GM12892 (cell line): ENCODE data around the gene PLBD1.

Experiments used
- DNase-seq: peaks from one replicate; pipeline ENCODE4 v3.0.0; 2011; ENCODE audit not compliant: insufficient read length
- FAIRE-seq: peaks from 2 replicates; lab custom pipeline; 2011; peaks lifted over from hg19 to GRCh38; lab: Jason Lieb, UNC
- POLR2A ChIP-seq: IDR thresholded peaks from 2 replicates; pipeline ENCODE4 v1.6.1; 2011; ENCODE audit warnings: low read depth, low read length, control low read depth
- POLR2AphosphoS5 ChIP-seq: IDR thresholded peaks from 2 replicates; pipeline ENCODE4 v1.6.1; 2011; ENCODE audit warnings: low read depth, low read length, control low read depth
- TAF1 ChIP-seq: IDR thresholded peaks from 2 replicates; pipeline ENCODE4 v1.6.1; 2011; ENCODE audit warnings: low read depth, mild to moderate bottlenecking, control low read depth, low read length, borderline replicate concordance

Gene PLBD1

DNA sequence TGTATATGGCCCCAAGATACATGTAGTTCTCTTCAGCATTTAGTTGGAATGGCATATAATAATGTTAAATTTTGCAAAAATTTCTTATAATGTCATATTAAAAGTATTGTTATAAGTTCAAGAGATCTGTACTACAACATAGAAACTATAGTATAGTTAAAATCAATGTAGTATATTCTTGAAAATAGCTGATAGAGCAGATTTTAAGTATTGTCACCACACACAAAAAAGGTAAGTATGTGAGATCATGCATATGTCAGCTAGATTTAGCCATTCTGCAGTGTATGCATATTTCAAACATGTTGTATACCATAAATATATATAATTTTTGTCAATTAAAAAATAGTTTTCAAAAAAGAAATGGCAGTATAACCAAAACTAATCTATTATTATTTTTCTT lies 86.5 kb downstream of the PLBD1 start:
- FAIRE-seq, result no peak
- TF ChIP-seq POLR2A (no peak), POLR2AphosphoS5 (no peak), TAF1 (no peak)
- DNase-seq, result no peak

DNA sequence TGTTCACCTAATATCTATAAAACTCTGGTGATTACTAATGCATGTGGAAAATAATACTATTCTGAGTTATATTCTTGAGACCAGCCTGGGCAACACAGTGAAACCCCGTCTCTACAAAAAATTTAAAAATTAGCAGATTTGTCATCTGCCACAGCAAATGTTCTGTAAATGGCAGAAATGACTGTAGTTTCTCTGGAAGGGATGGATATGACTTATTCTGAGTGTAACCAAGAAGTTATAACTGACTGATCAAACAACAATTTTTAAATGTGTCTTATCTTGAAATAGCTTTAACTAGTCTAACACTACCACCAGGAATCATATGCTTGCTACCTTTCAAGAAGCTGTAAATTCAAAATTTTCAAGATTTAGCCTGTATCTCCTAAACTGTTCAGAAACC lies 88.7 kb downstream of the PLBD1 start:
- no peak for FAIRE-seq
- TF ChIP-seq POLR2A (no peak), TAF1 (no peak), POLR2AphosphoS5 (no peak)
- DNase-seq, result no peak

DNA sequence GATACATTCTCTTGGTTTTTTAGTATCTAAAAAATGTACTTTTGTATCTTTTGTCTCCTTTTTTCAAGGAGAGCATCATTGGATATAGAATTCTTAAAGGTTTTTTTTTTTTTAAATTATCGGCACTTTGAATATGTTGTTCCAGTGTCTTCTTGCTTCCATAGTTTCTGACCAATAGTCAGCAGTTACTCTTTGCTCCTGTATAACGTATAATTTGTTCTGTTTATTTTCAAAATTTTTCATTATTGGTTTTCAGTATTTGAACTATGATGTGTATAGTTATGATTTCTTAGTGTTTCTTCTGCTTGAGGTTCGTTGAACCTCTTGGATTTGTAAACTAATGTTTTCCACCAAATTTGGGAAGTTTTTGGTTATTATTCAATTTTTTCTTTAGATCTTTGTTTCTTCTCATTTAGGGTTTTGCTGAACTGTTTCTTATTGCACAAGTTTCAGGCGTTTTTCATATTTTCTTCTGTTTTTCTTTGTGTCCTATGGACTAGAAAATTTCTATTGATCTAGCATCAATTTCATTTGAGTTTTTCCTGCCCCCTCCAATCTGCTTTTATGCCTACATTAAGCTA lies 93.9 kb downstream of the PLBD1 start:
- FAIRE-seq (no peak), DNase-seq (no peak)
- TF ChIP-seq TAF1, result no peak
- TF ChIP-seq POLR2A, result no peak
- TF ChIP-seq POLR2AphosphoS5, result no peak

DNA sequence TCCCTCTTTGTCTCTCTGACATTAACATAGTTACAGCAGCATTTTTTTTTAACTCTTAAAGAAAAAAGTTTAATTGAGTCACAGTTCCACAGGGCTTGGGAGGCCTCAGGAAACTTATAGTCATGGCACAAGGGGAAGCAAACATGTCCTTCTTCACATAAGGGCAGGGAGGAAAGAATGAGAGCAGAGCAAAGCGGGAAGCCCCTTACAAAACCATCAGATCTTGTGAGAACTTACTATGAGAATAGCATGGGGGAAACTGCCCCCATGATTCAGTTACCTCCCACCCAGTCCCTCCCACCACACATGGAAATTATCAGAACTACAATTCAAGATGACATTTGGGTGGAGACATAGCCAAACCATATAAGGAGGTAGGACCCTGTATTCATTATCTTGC lies 96.2 kb downstream of the PLBD1 start:
- TF ChIP-seq POLR2AphosphoS5, result no peak
- TF ChIP-seq TAF1, result no peak
- no peak for FAIRE-seq
- no peak for DNase-seq

DNA sequence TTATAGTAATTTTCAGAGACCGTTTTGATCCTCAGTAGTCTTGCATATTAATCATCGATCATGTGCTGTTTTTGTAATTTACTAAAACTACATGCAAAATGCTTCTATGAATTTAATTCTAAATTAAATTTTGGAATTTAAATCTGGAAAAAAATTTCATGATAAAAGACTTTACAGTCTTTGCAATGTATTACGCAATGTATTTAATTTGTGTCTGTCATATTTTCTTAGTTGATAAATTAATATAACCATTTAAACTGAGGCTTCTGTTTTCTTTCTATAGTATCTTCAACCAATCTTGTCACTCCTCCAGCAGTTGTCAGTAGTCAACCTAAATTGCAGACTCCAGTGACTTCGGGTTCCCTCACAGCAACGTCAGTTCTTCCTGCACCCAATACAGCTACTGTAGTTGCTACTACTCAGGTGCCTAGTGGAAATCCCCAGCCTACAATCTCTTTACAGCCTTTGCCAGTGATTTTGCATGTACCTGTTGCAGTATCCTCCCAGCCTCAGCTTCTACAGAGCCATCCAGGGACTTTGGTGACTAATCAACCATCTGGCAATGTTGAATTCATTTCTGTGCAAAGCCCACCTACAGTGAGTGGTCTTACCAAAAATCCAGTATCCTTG lies 107.4 kb downstream of the PLBD1 start:
- DNase-seq, result no peak
- no peak for TF ChIP-seq POLR2A
- no peak for TF ChIP-seq TAF1
- TF ChIP-seq POLR2AphosphoS5, result no peak
- no peak for FAIRE-seq

DNA sequence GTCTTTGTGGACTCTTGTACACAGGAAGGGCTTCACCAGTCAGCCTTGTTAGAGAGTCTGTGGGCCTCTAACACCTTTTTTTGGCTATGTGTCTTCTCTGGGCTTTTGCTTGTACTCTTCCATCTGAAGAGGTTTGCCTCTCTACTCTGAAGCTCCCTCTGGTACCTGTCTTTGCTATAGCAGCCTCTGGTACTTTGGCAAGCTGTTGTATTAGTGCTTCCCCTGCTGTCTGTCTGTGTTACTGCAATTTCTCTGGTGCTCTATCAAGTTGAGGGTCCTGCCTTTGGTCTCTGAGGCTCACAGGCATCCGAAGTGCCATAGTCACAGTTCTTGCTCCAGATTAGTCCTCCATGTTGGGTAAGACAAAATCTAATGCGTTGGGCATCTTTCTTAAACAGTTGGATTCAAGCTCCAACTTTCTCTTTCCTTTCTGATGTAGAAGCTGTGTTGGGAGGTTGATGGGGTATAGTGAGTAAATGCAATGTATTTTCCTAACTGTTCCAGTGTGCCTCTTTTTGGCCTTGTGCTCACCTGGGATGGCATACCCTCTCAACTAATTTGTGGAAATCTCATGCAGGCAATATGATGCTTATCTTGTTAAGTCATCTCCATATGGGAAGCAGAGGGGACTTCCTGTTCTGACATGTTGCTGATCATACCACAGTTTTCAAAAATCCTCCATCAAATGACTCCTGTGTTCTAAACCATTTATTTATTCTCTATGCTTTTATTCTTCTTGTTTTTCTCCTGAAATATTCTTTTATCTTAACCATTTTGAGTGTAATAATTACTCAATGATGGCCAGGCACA lies 113.4 kb downstream of the PLBD1 start:
- peak; percentile 87 for FAIRE-seq
- DNase-seq, result peak; percentile 2

More for the DNA sequence above, 113.4 kb downstream of the PLBD1 start:
- no peak for TF ChIP-seq POLR2A
- no peak for TF ChIP-seq POLR2AphosphoS5
- TF ChIP-seq TAF1, result no peak
